Astrocyte (in vitro differentiated cells and primary cell): ENCODE results near the gene UVRAG. TPM values are rescaled to one million over a fixed set of nuclear protein-coding genes. Genes with fewer than 3 reads are reported as not detected.

ENCODE experiments used
- DNase-seq: peaks from one replicate; pipeline ENCODE4 v3.0.0-alpha.2; 2010; ENCODE audit warnings: low read depth
- FAIRE-seq: peaks from 2 replicates; lab custom pipeline; 2011; peaks lifted over from hg19 to GRCh38; lab: Jason Lieb, UNC
- H2AFZ ChIP-seq: 2 replicates; pipeline ENCODE4 v1.6.0; 2012; ENCODE audit warnings: low read depth, low read length, inconsistent platforms
- H3K27ac ChIP-seq: 2 replicates; pipeline ENCODE4 v1.5.1; 2011; ENCODE audit warnings: low read depth, low read length, inconsistent platforms
- H3K27me3 ChIP-seq: 2 replicates; pipeline ENCODE4 v1.6.0; 2011; ENCODE audit warnings: low read length, inconsistent platforms; ENCODE audit not compliant: insufficient read depth
- H3K36me3 ChIP-seq: 2 replicates; pipeline ENCODE4 v1.5.1; 2011; ENCODE audit warnings: low read length, inconsistent platforms; ENCODE audit not compliant: insufficient read depth
- H3K4me1 ChIP-seq: 2 replicates; pipeline ENCODE4 v1.5.1; 2011; ENCODE audit warnings: low read length, inconsistent platforms; ENCODE audit not compliant: insufficient read depth
- H3K4me2 ChIP-seq: 2 replicates; pipeline ENCODE4 v1.6.0; 2012; ENCODE audit warnings: low read length, inconsistent platforms
- H3K4me3 ChIP-seq: 2 replicates; pipeline ENCODE4 v1.5.1; 2011; ENCODE audit warnings: low read depth, mild to moderate bottlenecking, low read length, inconsistent platforms; ENCODE audit not compliant: insufficient read depth
- H3K79me2 ChIP-seq: 2 replicates; pipeline ENCODE4 v1.6.0; 2012; ENCODE audit warnings: mild to moderate bottlenecking, low read length, inconsistent platforms; ENCODE audit not compliant: insufficient read depth
- H3K9ac ChIP-seq: 2 replicates; pipeline ENCODE4 v1.6.0; 2012; ENCODE audit warnings: mild to moderate bottlenecking, low read length, inconsistent platforms
- H3K9me3 ChIP-seq: 2 replicates; pipeline ENCODE4 v1.5.1; 2012; ENCODE audit warnings: low read depth, mild to moderate bottlenecking, low read length, inconsistent platforms; ENCODE audit not compliant: insufficient read depth
- H4K20me1 ChIP-seq: 2 replicates; pipeline ENCODE4 v1.6.0; 2012; ENCODE audit warnings: low read length, inconsistent platforms; ENCODE audit not compliant: insufficient read depth
- H3K27ac Mint-ChIP-seq: one replicate; pipeline ENCODE4 v1.8.0; 2021; ENCODE audit warnings: mild to moderate bottlenecking, mixed read lengths; ENCODE audit not compliant: unreplicated experiment
- H3K27me3 Mint-ChIP-seq: one replicate; pipeline ENCODE4 v1.8.0; 2021; ENCODE audit warnings: low read depth, mixed read lengths; ENCODE audit not compliant: unreplicated experiment
- H3K36me3 Mint-ChIP-seq: one replicate; pipeline ENCODE4 v1.8.0; 2021; ENCODE audit warnings: low read depth, mixed read lengths; ENCODE audit not compliant: unreplicated experiment
- H3K4me1 Mint-ChIP-seq: one replicate; pipeline ENCODE4 v1.8.0; 2021; ENCODE audit warnings: low read depth, mixed read lengths; ENCODE audit not compliant: unreplicated experiment
- H3K4me3 Mint-ChIP-seq: one replicate; pipeline ENCODE4 v1.8.0; 2021; ENCODE audit warnings: mild to moderate bottlenecking, moderate library complexity, mixed read lengths; ENCODE audit not compliant: unreplicated experiment
- H3K9me3 Mint-ChIP-seq: one replicate; pipeline ENCODE4 v1.8.0; 2021; ENCODE audit warnings: mild to moderate bottlenecking, mixed read lengths; ENCODE audit not compliant: unreplicated experiment
- CTCF ChIP-seq: IDR thresholded peaks from 2 replicates; pipeline ENCODE4 v1.5.1; 2011; ENCODE audit warnings: low read depth, mild to moderate bottlenecking, inconsistent platforms, low read length, moderate library complexity; ENCODE audit not compliant: insufficient read depth
- EZH2 ChIP-seq: IDR thresholded peaks from 2 replicates; pipeline ENCODE4 v1.6.1; 2012; ENCODE audit warnings: mild to moderate bottlenecking, low read length, inconsistent platforms; ENCODE audit not compliant: insufficient read depth
- total RNA-seq: library from RNA; stranded (reverse); gene quantifications from 2 replicates; pipeline ENCODE4 v1.2.1, GENCODE V29; 2021

The UVRAG gene
- total RNA-seq, 1 donor from 2014 or later = 15.3 TPM

DNA sequence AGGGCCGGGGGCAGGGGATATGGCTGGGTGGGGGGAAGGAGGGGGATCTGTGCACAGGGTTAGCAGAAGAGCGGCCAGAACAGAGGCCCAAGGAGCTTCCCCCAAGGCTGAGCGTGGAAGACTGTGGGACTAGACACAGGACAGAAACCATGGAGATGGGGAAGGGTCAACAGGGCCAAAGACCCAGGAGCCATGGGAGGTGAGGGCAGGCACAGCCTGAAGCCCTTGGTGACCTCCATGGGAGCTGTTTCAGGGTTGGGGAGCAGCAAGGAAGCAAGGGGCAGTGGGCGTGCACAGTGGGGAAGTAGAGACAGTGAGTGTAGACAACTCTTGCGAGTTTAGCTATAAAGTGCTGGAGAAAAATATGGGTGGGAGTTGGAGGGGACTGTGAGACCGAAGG is 334.7 kb downstream of the UVRAG start:
- DNase-seq = no peak
- Histone ChIP-seq H3K79me2 (no peaks in the 10 kb centered on the region), H3K36me3 (no peaks in the 10 kb centered on the region), H3K4me3 (no peak overlapping the region), H3K4me1 (peaks cover 7% of the 10 kb centered on the region), H3K27me3 (no peaks in the 10 kb centered on the region), H4K20me1 (no peaks in the 10 kb centered on the region), H2AFZ (no peak overlapping the region), H3K4me2 (no peak overlapping the region), H3K9me3 (no peaks in the 10 kb centered on the region), H3K9ac (no peak overlapping the region), H3K27ac (no peak overlapping the region)
- peaks cover 12% of the 10 kb centered on the region for H3K4me1 Mint-ChIP-seq
- no peak overlapping the region for H3K4me3 Mint-ChIP-seq
- TF ChIP-seq CTCF = no peak
- TF ChIP-seq EZH2 = no peak
- H3K36me3 Mint-ChIP-seq = peaks cover 2% of the 10 kb centered on the region
- peaks cover 12% of the 10 kb centered on the region for H3K27me3 Mint-ChIP-seq
- FAIRE-seq = no peak
- H3K9me3 Mint-ChIP-seq = peaks cover 2% of the 10 kb centered on the region
- H3K27ac Mint-ChIP-seq = no peak overlapping the region

DNA sequence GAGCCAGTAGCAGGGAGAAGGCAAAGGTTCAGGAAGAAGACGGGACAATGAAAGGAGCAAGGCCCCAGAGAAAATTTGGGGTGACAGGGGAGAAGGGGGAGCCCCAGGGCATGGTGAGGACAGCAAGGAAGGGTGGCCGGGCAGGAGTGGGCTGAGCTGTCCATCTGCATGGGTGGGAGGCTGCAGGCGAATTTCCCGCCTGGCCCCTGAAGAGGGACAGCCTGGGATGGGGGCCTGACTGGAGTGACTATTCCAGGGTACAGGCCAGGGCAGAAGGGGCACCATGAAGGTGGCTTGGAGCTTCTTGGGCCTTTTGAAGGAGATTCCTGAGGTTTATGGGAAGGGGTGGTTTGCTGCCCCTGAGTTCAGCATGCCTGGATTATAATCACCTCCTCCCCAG is 335.1 kb downstream of the UVRAG start:
- peaks cover 2% of the 10 kb centered on the region for H3K9me3 Mint-ChIP-seq
- Histone ChIP-seq H3K4me3 (no peak overlapping the region), H3K36me3 (no peaks in the 10 kb centered on the region), H3K4me2 (no peak overlapping the region), H3K4me1 (peaks cover 7% of the 10 kb centered on the region), H3K79me2 (no peaks in the 10 kb centered on the region), H2AFZ (no peak overlapping the region), H3K27me3 (no peaks in the 10 kb centered on the region), H4K20me1 (no peaks in the 10 kb centered on the region), H3K9ac (no peak overlapping the region), H3K9me3 (no peaks in the 10 kb centered on the region), H3K27ac (no peak overlapping the region)
- H3K4me1 Mint-ChIP-seq = peaks cover 12% of the 10 kb centered on the region
- peaks cover 2% of the 10 kb centered on the region for H3K36me3 Mint-ChIP-seq
- H3K27me3 Mint-ChIP-seq = peaks cover 12% of the 10 kb centered on the region
- TF ChIP-seq EZH2 = no peak
- TF ChIP-seq CTCF = no peak
- no peak for FAIRE-seq
- H3K27ac Mint-ChIP-seq = no peak overlapping the region
- no peak for DNase-seq
- no peak overlapping the region for H3K4me3 Mint-ChIP-seq

DNA sequence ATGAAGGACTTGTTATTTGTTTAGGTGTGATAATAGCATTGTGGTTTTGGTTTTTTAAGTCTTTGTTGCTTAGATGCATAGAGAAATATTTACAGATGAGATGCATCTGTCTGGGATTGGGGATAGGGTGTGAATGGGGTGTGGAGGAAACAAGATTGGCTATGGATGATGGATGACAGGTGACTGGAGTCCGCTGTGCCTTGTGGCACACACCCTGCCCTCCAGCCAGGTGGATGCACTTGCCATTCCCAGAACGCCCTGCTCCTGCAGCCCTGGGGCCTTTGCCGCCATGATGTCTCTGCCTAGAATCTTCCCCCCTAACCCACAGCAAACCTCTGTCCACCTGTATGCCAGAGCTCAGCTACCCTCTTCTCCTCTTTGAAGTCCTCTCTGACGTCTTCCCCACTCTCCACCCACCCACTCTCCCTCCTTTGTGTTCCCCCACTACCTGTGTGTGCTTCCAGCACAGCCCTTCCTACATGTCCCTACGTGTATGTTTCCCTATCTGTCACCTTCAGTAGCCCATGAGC is 336.6 kb downstream of the UVRAG start:
- Histone ChIP-seq H4K20me1 (no peaks in the 10 kb centered on the region), H3K4me1 (peaks cover 7% of the 10 kb centered on the region), H3K4me2 (peak overlapping the region; percentile 88), H2AFZ (peak overlapping the region; percentile 78), H3K9ac (no peak overlapping the region), H3K79me2 (no peaks in the 10 kb centered on the region), H3K4me3 (no peak overlapping the region), H3K36me3 (no peaks in the 10 kb centered on the region), H3K9me3 (no peaks in the 10 kb centered on the region), H3K27me3 (no peaks in the 10 kb centered on the region), H3K27ac (no peak overlapping the region)
- H3K4me1 Mint-ChIP-seq = peaks cover 12% of the 10 kb centered on the region
- peaks cover 2% of the 10 kb centered on the region for H3K9me3 Mint-ChIP-seq
- H3K4me3 Mint-ChIP-seq = no peak overlapping the region
- peaks cover 20% of the 10 kb centered on the region for H3K27me3 Mint-ChIP-seq
- FAIRE-seq (no peak), DNase-seq (no peak)
- TF ChIP-seq EZH2 (no peak), CTCF (no peak)
- H3K27ac Mint-ChIP-seq = no peak overlapping the region
- H3K36me3 Mint-ChIP-seq = peaks cover 2% of the 10 kb centered on the region
